Stimulated activated CD4-positive, alpha-beta T cell treated with anti-CD3 and anti-CD28 coated beads, Interleukin-12 subunit alpha, Interleukin-12 subunit beta, amount 100 ng/mL, for 48 hours (primary cell): ENCODE measurements around the gene URI1.

Experiments used
- DNase-seq, 3 donors: peaks; one replicate each; pipeline ENCODE4 v3.0.0-alpha.2; 2020; ENCODE audit warnings: low read depth in 2 of 3, low spot score in 1 of 3

Gene URI1

DNA sequence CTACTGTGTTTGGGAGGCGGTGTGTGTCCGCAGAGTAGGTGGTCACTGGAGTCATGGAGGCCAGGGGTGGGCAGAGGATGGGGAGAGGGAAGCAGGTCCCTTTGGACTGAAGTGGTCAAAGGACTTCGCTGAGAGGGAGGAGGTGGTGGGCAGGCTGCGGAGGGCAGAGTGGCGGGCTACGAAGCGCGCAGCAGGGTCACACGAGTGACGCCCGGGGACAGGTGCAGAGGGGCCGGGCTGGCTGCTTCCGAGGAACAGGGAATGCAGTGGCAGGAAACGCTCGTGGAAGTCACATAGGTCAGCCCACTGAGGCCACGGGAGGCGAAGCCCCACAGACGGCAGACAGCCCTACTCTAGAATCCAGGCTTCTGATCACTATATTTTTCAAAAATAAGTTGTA is 111.5 kb downstream of the URI1 start:
- no peak for DNase-seq

GRCh38 chr19:30054210-30054609 is 112.2 kb downstream of the URI1 start:
- no peak for DNase-seq

GRCh38 chr19:30056580-30056979 is 114.5 kb downstream of the URI1 start:
- no peak for DNase-seq

DNA sequence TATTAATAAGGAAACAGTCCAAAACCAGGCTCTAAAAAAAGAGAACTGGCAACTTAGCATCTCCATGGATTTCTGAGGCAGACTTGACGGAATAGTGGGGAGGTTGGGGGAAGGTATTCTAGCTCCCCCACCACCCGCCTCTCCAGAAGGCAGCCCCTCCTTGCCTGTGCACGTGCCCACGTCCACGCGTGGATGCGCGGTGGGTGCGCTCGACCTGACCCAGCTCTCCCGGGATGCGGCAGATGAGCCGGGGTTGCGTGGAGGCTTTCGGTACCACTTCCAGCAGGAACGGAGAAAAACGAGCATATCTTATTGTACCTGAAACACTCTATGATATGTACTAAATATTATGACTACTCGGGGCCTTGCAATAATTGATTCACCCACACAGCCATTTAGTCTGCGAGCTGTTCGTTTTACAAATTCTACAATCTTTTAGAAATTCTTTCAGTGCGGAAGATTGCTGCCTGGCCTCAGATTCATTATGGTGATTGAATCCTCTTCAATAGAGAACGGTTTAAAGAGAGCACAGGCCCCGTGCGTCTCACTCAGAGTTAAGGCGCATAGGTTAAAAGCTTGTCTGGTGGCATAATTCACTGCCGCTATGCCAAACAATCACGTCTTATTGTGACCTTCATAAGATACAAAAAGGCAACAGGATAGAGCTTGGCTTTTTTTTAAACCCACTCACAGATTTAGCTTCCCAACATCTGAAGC is 117.9 kb downstream of the URI1 start:
- no peak for DNase-seq

DNA sequence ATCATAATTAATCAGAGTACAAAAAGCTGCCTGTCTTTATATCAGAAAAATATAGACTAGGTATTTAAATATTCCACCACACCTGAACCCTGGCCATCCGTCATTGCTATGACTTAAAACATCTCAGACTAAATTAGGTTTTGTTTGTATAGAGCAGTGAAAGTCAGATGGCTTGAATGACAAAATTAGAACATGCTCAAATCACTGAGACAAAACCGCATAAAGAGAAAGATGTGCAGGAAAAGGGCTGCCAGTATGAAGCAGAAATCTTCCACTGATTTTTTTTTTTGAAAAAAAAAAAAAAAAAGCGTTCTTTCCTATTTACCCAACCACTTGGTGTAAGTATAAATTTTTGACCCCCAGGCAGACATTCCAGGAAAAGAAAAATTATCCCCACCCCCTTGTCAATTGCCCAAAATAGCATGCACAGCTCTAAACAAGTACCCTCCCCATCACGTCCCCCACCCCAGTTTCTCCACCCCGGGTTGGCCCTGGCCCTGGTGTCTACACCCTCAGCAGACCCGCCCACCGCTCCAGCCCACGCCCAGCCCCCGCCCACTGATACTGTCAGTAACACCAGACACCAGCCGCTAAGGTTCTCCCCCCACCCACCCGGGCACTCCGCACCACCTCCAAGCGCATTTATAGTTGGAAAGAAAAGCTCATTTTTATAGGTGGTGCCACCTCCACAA is 118.6 kb downstream of the URI1 start:
- DNase-seq: no peak

DNA sequence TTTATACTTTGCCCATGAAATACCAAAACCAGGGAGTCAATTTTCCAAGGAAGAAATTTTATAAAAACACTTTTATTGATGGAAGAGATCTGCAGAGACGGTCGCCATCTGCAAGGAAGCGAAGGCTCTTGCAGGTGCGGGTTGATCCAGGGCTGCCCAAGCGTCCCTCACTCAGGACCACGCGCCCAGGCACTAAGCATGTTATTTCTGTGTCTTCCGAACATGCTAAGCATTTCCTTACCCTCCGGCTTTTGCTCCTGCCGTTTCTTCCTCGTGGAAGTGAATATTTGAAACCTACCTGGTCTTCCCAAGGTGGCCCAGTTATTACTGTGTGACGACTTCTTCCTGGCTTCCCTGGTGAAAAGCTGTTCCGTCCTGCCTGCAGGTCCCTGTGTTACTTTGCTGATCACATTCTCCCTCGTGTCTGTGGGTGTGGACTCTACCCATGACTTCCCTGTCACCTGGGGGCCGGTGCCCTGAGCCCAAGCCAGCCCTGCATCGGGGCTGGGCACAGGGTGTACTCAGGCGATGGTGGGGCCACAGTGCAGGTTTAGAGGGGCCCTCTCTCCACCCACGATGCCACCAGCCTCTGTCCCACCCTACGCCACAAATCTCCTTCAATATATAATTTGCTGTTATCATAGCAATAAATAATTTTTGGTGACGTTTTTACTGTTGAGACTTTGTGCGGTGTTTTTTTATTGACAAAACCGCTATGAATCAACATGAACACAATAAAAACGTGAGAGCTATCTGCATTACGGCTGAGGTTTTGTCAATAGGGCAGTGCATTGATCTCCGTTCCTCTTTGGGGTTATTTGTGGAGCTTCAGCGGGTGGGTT is 119.4 kb downstream of the URI1 start:
- DNase-seq: no peak

- DNase-seq: no peak
Measured at GRCh38 chr19:30062065-30062906, 120.2 kb downstream of the URI1 start.

DNA sequence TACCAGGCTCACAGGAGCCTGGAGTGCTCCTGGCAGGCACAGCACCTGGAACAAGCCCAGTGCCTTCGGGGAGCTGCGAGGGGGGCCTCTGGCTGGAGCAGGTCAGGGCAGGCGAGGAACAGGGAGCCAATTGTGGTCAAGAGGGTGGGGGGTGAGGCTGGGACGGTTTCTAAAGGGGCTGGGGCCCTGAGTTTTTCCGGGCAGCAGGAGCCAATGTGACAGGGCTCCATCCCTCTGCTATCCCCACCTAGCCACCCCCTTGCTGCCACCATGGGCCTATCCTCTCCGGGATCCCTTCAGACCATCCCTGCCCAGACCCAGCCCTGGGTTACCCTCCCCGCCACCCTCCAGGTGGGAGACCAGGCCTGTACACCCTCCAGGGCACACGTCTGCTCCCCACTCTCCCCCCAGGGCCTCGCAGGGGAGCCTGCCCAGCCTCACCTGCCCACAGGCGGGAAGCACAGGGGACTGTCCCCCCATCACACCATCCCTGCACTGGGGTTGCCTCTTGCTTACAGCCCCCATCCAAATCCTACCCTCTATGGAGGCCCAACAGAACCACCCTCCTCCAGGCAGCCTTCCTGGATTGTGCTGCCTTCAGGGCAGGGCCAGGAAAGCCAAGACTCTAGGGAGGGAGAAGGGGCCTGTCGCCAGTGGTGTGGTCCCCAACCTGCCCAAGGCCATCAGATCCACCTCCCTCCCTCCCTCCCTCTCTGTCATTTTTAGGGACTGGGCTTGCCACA is 121.0 kb downstream of the URI1 start:
- DNase-seq: no peak

GRCh38 chr19:30063650-30064347 is 121.8 kb downstream of the URI1 start:
- no peak for DNase-seq

DNA sequence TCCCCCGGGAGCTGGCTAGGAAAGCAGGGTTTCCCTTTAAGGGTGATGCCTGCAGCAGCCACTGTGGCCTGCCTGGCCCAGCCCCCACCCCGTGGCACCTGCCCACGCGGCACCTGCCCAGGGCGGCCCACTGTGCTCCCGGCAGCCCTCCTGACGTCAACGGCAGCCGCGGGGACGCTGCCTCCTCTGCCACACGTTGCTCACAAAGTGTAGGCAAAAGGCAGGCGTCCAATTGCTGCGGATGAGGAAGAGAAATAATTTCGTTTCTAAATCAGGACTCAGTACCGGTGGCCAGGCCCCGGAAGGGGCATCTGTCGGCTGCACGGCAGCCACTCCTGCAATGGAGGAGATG is 122.3 kb downstream of the URI1 start:
- no peak for DNase-seq

GRCh38 chr19:30064771-30065494 is 122.9 kb downstream of the URI1 start:
- DNase-seq: no peak

DNA sequence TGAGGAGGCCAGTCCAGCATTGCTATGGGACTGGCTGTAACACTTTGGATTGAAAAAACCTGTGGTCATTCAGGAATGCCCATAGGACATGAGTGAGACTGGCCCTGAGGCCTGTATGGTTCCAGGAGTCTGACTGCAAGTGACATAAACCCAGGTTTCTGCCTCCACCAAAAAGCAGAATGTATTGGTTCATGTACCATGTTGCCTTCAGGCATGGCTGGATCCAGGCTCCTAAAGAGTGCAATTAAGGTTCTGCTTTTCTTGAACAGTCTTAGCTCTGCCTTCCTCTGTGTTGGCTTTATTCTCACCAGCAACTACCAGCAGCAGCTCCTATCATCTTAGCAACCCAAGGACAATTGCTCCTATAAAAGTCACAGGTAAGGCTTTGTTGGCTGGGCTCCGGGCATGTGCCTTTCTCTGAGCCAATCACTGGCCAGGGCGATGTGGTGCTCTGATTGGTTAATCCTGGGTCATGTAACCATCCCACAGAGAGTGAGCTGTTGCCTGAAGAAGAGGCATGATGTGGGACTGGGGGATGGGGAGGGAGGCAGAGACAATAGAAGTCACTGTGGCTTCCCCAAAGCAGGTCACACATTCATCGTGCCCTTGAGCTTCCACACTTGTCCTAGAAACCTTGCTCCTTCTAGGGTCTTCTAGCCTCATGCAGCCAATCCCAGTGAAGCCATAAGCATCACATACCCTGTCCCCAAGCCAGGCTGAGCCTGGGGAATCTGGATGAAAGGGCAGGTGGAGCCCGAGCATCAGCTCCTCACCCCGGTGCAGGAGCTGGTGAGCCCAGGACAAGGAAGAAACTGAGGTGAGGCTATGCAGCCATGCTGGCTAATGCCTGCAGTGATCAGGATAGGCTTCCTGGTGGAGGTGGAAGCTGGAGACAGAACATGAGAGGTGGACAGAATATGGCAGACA is 123.9 kb downstream of the URI1 start:
- no peak for DNase-seq
